LNCAP (cell line): ENCODE measurements around the gene BATF.

ENCODE experiments used
- CTCF ChIP-seq: fragments of 450-650 bp; IDR thresholded peaks from 2 replicates; pipeline ENCODE4 v1.5.1; 2017; ENCODE audit warnings: mild to moderate bottlenecking

BATF gene

GRCh38 chr14:75522224-75522982 lies at the start of gene BATF:
Gene BATF, plus strand, starts transcription at chr14:75522469. Its CDS starts 214 bp downstream, at chr14:75522683.
- no peak for TF ChIP-seq CTCF

GRCh38 chr14:75476274-75476995 lies 45.8 kb upstream of the BATF start:
- TF ChIP-seq CTCF: no peak

- TF ChIP-seq CTCF: no peak
These were observed 44.4 kb upstream of the BATF start for GRCh38 chr14:75477881-75478280.

GRCh38 chr14:75479770-75480600 lies 42.3 kb upstream of the BATF start:
- no peak for TF ChIP-seq CTCF

GRCh38 chr14:75482366-75482765 lies 39.9 kb upstream of the BATF start:
- no peak for TF ChIP-seq CTCF

- no peak for TF ChIP-seq CTCF
These were observed 37.4 kb upstream of the BATF start for GRCh38 chr14:75484711-75485429.

- no peak for TF ChIP-seq CTCF
These were observed 36.0 kb upstream of the BATF start for GRCh38 chr14:75486318-75486717.
